OCI-LY1 (cell line): ENCODE measurements around the gene ARRDC2.

Source experiments
- H2AFZ ChIP-seq: fragments of 200-600 bp; sonication (generic), shearing (Covaris generic); 2 replicates; pipeline ENCODE4 v1.6.0; 2014; ENCODE audit warnings: antibody characterized with exemption, mild to moderate bottlenecking, low read length
- H3F3A ChIP-seq: fragments of 200-600 bp; sonication (generic), shearing (Covaris generic); 2 replicates; pipeline ENCODE4 v1.6.0; 2014; ENCODE audit warnings: mild to moderate bottlenecking, antibody characterized with exemption, low read length, moderate library complexity; ENCODE audit not compliant: insufficient read depth
- H3K27ac ChIP-seq: fragments of 200-600 bp; sonication (generic); 2 replicates; pipeline ENCODE4 v1.5.1; 2014; ENCODE audit warnings: low read length, mixed run types, mild to moderate bottlenecking, low read depth; ENCODE audit not compliant: poor library complexity, severe bottlenecking
- H3K27me3 ChIP-seq: fragments of 200-600 bp; sonication (generic); 2 replicates; pipeline ENCODE4 v1.6.0; 2014; ENCODE audit warnings: antibody characterized with exemption, mild to moderate bottlenecking, low read length, moderate library complexity; ENCODE audit not compliant: insufficient read depth
- H3K36me3 ChIP-seq: fragments of 200-600 bp; sonication (generic); 2 replicates; pipeline ENCODE4 v1.6.1; 2014; ENCODE audit warnings: mild to moderate bottlenecking, antibody characterized with exemption, low read length, moderate library complexity, mixed read lengths; ENCODE audit not compliant: insufficient read depth
- H3K4me1 ChIP-seq: fragments of 200-600 bp; sonication (generic); 2 replicates; pipeline ENCODE4 v1.5.1; 2014; ENCODE audit warnings: mild to moderate bottlenecking, low read length, moderate library complexity; ENCODE audit not compliant: insufficient read depth, severe bottlenecking
- H3K4me2 ChIP-seq: fragments of 200-600 bp; sonication (generic), shearing (Covaris generic); 2 replicates; pipeline ENCODE4 v1.6.1; 2014; ENCODE audit warnings: low read length
- H3K4me3 ChIP-seq: fragments of 200-600 bp; sonication (generic); 2 replicates; pipeline ENCODE4 v1.5.1; 2014; ENCODE audit warnings: low read length, low read depth, mild to moderate bottlenecking, mixed read lengths; ENCODE audit not compliant: poor library complexity, severe bottlenecking
- H3K79me2 ChIP-seq: fragments of 200-600 bp; shearing (Covaris generic); 2 replicates; pipeline ENCODE4 v1.6.1; 2016; ENCODE audit warnings: mixed run types, low read length, mixed read lengths; ENCODE audit not compliant: insufficient read depth
- H3K9ac ChIP-seq: fragments of 200-600 bp; sonication (generic), shearing (Covaris generic); 2 replicates; pipeline ENCODE4 v1.6.1; 2014; ENCODE audit warnings: mild to moderate bottlenecking, low read length, mixed read lengths
- H3K9me2 ChIP-seq: fragments of 200-600 bp; sonication (generic), shearing (Covaris generic); 2 replicates; pipeline ENCODE4 v1.6.1; 2014; ENCODE audit warnings: low read depth, mild to moderate bottlenecking, low read length, mixed read lengths
- H3K9me3 ChIP-seq: fragments of 200-600 bp; shearing (Covaris generic); 2 replicates; pipeline ENCODE4 v1.6.1; 2014; ENCODE audit warnings: low read length, mixed read lengths
- H4K20me1 ChIP-seq: fragments of 200-600 bp; sonication (generic), shearing (Covaris generic); 2 replicates; pipeline ENCODE4 v1.6.0; 2016; ENCODE audit warnings: mild to moderate bottlenecking, low read length; ENCODE audit not compliant: insufficient read depth
- EZH2 ChIP-seq: fragments of 200-600 bp; sonication (generic), shearing (Covaris generic); IDR thresholded peaks from 2 replicates; pipeline ENCODE4 v1.8.0; 2017; ENCODE audit warnings: borderline replicate concordance, mixed run types, mild to moderate bottlenecking, antibody characterized with exemption, low read length, moderate library complexity, mixed read lengths
- TF ChIP-seq, protein P1 (sequence below): fragments of 200-600 bp; sonication (generic), shearing (Covaris generic); IDR thresholded peaks from 2 replicates; pipeline ENCODE4 v1.5.1; 2017; ENCODE audit warnings: mild to moderate bottlenecking, antibody characterized with exemption, low read length, moderate library complexity, mixed read lengths

The ARRDC2 gene

DNA sequence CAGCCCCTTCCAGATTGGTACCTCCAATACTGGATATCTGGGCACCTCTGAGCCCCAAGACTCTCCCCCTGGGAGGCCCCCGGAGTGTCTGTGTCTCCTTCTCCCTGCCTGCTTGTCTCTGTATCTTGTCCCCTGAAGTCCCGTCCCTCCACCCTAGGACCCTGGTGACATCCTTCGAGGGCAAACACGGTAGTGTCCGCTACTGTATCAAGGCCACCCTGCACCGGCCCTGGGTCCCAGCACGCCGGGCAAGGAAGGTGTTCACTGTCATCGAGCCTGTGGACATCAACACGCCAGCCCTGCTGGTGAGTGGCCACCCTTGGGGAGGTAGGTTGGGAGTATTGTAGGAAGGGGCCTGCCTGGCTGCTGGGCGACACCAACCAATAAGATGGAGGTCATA lies 844 bp downstream of the ARRDC2 start:
- H3K4me1 ChIP-seq, result peaks cover 18% of the 10 kb centered on the region
- H4K20me1 ChIP-seq, result no peaks in the 10 kb centered on the region
- H3K79me2 ChIP-seq, result no peaks in the 10 kb centered on the region
- no peaks in the 10 kb centered on the region for H3F3A ChIP-seq
- H3K36me3 ChIP-seq, result peaks cover 51% of the 10 kb centered on the region
- no peak overlapping the region for H2AFZ ChIP-seq
- TF ChIP-seq, protein P1, sequence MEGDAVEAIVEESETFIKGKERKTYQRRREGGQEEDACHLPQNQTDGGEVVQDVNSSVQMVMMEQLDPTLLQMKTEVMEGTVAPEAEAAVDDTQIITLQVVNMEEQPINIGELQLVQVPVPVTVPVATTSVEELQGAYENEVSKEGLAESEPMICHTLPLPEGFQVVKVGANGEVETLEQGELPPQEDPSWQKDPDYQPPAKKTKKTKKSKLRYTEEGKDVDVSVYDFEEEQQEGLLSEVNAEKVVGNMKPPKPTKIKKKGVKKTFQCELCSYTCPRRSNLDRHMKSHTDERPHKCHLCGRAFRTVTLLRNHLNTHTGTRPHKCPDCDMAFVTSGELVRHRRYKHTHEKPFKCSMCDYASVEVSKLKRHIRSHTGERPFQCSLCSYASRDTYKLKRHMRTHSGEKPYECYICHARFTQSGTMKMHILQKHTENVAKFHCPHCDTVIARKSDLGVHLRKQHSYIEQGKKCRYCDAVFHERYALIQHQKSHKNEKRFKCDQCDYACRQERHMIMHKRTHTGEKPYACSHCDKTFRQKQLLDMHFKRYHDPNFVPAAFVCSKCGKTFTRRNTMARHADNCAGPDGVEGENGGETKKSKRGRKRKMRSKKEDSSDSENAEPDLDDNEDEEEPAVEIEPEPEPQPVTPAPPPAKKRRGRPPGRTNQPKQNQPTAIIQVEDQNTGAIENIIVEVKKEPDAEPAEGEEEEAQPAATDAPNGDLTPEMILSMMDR, result no peak
- no peak for TF ChIP-seq EZH2
- peak overlapping the region; percentile 58; the same call in 1 of the 2 replicates for H3K9ac ChIP-seq
- H3K9me3 ChIP-seq, result no peaks in the 10 kb centered on the region
- H3K9me2 ChIP-seq, result no peaks in the 10 kb centered on the region
- H3K4me2 ChIP-seq, result peak overlapping the region; percentile 72
- no peaks in the 10 kb centered on the region for H3K27me3 ChIP-seq
- H3K27ac ChIP-seq, result peak overlapping the region; percentile 8
- peak overlapping the region; percentile 59 for H3K4me3 ChIP-seq

DNA sequence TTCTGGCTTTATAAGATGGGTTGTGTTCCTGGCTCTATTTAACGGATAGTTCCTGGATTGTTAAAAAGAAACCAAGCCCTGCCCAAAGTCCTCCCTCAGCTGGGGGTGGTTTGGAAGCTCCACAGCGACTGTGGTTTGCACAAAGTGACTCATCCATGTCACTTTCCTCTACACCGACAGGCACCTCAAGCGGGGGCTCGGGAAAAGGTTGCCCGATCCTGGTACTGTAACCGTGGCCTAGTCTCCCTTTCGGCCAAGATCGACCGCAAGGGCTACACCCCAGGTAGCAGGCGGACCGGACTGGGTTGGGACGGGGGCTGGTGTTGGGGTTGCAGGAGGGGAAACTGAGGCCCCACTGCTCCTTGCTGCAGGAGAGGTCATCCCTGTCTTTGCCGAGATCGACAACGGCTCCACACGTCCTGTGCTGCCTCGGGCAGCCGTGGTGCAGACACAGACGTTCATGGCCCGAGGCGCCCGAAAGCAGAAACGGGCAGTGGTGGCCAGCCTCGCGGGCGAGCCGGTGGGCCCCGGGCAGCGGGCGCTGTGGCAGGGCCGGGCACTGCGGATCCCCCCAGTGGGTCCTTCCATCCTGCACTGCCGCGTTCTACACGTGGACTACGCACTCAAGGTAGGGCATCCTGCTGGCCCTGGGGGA lies 1.6 kb downstream of the ARRDC2 start:
- Histone ChIP-seq H3K9me2 (no peaks in the 10 kb centered on the region), H3K4me2 (no peak overlapping the region; the same call in 1 of the 2 replicates), H3K27ac (no peak overlapping the region), H3K27me3 (no peaks in the 10 kb centered on the region), H4K20me1 (no peaks in the 10 kb centered on the region), H3K36me3 (peaks cover 56% of the 10 kb centered on the region), H3K9me3 (no peaks in the 10 kb centered on the region), H3F3A (no peaks in the 10 kb centered on the region), H3K79me2 (no peaks in the 10 kb centered on the region), H3K4me3 (no peak overlapping the region), H2AFZ (no peak overlapping the region), H3K9ac (no peak overlapping the region), H3K4me1 (peaks cover 18% of the 10 kb centered on the region)
- TF ChIP-seq, protein P1, result no peak
- no peak for TF ChIP-seq EZH2

DNA sequence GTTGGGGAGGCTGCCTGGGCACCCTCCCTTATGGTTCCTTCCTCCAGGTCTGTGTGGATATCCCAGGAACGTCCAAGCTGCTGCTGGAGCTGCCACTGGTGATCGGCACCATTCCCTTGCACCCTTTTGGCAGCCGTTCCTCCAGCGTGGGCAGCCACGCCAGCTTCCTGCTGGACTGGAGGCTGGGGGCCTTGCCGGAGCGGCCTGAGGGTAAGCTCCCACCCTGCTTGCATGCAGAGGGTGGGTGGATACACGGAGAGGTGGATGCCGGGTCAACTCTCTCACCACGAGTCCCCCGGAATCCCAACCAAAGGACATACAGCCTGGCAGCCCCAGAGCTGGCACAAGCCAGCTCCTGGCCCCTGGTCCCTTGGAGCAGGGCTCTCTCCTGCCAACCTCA lies 2.2 kb downstream of the ARRDC2 start:
- Histone ChIP-seq H3K27ac (no peak overlapping the region), H3K9ac (no peak overlapping the region), H3K4me3 (no peak overlapping the region)

More for the DNA sequence above, 2.2 kb downstream of the ARRDC2 start:
- H3K9me2 ChIP-seq, result no peaks in the 10 kb centered on the region
- TF ChIP-seq EZH2, result no peak
- TF ChIP-seq, protein P1, result no peak
- no peak overlapping the region for H2AFZ ChIP-seq
- no peaks in the 10 kb centered on the region for H4K20me1 ChIP-seq
- H3K36me3 ChIP-seq, result peaks cover 59% of the 10 kb centered on the region
- H3K27me3 ChIP-seq, result no peaks in the 10 kb centered on the region
- H3K79me2 ChIP-seq, result no peaks in the 10 kb centered on the region
- H3K4me1 ChIP-seq, result peaks cover 18% of the 10 kb centered on the region
- H3K4me2 ChIP-seq, result no peak overlapping the region
- H3K9me3 ChIP-seq, result no peaks in the 10 kb centered on the region
- H3F3A ChIP-seq, result no peaks in the 10 kb centered on the region
